HG02642 (cell line): ENCODE results near the gene NFKB1.
A peak's percentile ranks its signal among the peaks of the same experiment; 100 is the strongest.
"Not testable (repeated sequence)": the region's sequence is repeated elsewhere in the genome, so short reads cannot be mapped to it uniquely, and the experiment has no call there.

Source experiments
- ATAC-seq: cut with Tn5 transposase; IDR thresholded peaks from one replicate; pipeline ENCODE4 v1.9.1; 2021; ENCODE audit warnings: mild to moderate bottlenecking; ENCODE audit not compliant: unreplicated experiment, poor library complexity

The NFKB1 gene, protein sequence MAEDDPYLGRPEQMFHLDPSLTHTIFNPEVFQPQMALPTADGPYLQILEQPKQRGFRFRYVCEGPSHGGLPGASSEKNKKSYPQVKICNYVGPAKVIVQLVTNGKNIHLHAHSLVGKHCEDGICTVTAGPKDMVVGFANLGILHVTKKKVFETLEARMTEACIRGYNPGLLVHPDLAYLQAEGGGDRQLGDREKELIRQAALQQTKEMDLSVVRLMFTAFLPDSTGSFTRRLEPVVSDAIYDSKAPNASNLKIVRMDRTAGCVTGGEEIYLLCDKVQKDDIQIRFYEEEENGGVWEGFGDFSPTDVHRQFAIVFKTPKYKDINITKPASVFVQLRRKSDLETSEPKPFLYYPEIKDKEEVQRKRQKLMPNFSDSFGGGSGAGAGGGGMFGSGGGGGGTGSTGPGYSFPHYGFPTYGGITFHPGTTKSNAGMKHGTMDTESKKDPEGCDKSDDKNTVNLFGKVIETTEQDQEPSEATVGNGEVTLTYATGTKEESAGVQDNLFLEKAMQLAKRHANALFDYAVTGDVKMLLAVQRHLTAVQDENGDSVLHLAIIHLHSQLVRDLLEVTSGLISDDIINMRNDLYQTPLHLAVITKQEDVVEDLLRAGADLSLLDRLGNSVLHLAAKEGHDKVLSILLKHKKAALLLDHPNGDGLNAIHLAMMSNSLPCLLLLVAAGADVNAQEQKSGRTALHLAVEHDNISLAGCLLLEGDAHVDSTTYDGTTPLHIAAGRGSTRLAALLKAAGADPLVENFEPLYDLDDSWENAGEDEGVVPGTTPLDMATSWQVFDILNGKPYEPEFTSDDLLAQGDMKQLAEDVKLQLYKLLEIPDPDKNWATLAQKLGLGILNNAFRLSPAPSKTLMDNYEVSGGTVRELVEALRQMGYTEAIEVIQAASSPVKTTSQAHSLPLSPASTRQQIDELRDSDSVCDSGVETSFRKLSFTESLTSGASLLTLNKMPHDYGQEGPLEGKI

DNA sequence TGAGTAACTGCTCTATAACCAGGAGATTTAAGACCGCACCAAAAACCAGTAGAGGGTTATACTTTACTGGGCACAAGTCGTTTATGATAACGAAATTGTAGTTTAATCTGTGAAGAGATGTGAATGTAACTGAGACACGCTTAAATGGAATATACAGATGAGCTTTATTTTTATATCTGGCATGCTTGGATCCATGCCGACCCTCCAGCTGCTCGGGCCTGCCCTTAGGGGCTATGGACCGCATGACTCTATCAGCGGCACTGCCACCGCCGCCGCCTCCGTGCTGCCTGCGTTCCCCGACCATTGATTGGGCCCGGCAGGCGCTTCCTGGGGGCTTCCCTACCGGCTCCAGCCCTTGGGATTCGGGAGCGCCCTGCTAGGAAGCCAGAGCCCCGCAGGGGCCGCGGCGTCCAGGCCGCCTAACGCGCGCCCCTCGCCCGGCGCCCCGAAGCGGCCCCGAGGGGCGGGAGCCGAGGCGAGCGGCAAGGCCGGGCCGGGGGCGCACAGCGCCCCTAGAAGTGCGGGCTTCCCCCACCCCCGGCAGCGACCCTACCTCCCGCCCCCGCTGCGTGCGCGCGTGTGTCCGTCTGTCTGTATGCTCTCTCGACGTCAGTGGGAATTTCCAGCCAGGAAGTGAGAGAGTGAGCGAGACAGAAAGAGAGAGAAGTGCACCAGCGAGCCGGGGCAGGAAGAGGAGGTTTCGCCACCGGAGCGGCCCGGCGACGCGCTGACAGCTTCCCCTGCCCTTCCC is at the start of gene NFKB1:
TSS of gene NFKB1 (plus strand) at position 664 of the 751 bp plus-strand sequence. CDS start 24,160 bp downstream, outside the sequence.
- ATAC-seq: peak; percentile 76

DNA sequence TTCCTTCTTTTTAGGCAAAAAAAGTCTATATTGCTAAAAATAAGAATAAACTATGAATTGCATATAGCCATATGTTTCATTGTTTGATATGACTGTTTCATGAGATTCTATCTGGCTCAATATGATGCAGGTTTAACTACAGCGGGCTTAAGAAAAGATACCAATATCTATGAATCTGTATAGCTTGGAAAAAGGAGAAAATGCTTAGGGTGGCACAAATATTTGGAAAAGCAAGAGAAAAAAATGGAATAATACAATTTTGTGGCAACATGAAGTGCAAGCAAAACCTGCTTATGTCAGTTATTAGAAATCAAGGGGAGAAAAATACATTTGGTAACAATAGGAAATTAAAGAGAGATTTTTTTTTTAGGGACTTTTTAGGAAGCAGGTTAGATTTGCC is 48.3 kb upstream of the NFKB1 start:
- no peak for ATAC-seq

DNA sequence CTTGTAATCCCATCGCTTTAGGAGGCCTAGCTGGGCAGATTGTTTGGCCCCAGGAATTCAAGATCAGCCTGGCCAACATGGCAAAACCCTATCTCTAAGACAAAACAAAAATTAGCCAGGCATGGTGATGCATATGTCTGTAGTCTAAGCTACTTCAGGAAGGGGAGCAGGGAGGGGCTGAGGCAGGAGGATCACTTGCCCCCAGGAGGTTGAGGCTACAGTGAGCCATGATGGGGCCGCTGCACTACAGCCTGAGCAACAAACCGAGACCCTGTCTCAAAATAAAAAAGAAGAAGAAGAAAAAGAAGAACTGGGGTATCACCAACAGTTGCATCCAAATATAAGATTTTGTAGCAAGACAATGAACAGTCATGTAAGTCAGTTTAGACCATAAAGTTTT is 47.3 kb upstream of the NFKB1 start:
- ATAC-seq: no peak

DNA sequence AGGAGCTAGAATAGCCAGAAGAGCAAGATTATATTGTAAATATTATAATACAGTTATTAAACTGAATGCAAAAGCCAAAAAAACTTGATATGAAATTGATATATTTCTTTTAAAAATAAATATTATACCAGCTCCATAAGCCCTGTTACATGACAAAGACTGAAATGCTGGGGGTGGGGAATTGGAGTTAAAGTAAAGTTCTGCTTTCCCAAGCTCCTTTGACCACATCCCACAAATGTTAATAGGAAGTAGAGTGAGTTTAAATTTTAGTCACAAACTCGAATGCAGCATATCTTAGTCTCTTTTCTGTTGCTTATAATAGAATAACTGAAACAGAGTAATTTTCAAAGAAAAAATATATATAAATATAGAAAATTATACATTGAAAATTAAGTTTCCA is 46.9 kb upstream of the NFKB1 start:
- no peak for ATAC-seq

DNA sequence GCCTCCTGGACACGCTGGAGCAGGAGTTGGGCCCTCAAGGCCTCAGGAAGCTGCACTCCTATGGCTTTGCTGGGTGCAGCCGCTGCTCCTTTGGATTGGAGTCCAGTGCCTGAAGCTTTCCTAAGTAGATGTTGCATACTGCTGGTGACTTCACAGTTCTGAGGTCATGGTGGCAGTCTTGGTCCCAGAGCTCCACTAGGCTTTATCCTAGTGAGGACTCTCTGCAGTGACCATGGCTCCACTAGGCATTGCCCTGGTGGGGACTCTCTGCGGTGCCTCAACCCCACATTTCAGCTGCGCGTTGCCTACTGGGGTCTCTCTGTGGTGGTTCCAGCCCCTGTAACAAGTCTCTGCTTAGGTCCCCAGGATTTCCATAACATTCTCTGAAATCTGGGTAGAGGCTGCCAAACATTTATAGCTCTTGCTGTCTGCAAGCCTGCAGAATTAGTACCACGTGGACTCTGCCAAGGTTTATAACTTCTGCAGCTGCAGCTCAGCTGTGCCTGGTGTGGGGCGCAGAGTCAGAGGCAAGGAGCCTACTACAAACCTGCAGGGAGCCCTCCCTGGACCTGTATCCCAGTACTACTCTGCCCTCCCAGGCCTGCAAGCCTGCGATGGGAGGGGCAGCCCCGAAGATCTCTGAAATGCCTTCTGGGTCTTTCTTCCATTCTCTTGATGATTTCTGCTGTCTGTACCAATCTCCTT is 46.0 kb upstream of the NFKB1 start:
- ATAC-seq: no peak

DNA sequence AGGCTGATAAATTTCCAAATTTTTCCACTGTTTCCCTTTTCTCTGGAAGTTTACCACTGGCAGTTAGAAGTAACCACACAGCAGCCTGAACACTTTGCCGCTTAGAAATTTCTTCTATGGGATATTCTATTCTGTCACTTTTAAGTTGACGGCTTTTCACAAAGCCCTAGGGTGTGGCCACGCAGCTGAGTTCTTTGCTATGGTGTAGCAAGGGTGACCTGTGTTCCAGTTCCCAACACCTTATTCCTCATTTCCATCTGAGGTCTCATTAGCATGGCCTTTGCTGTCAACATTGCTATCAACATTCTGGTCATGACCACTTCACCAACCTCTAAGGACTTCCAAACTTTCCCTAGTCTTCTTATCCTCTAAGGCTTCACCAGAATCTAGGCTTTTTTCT is 45.4 kb upstream of the NFKB1 start:
- ATAC-seq: no peak

DNA sequence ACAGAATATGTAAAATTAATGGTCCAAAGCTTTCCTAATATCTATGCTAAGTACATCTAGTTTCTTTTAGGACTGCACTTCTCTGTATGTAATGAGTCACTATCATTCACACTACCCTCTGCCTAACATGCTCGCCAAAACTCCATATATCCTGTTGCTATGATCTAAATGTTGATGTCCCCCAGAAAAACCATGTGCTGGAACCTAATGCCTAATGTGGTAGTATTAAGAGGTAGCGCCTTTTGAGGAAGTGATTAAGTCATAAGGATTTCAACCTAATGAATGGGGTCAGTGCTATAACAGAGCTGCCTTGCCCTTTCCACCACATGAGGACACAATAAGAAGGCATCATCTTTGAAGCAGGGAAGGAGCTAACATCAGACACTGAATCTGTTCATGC is 34.9 kb upstream of the NFKB1 start:
- no peak for ATAC-seq

DNA sequence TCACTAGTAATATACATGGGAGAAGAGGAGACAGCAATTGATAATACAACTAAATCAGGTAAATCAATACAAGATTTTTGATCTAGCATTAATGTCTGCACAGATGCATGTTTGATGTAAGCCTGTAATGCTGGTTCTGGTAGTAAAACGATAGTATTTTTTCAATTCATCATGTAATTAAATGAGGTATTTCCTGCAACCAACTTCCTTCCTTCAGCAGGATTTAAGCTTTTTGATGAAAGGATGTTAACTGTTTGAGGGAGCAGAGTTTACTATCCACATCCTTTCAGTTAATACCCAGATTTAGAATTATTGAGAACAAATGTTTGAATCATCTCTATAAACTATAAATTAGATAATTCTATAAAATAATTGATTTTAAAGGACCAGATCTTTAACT is 31.4 kb upstream of the NFKB1 start:
- ATAC-seq: no peak

DNA sequence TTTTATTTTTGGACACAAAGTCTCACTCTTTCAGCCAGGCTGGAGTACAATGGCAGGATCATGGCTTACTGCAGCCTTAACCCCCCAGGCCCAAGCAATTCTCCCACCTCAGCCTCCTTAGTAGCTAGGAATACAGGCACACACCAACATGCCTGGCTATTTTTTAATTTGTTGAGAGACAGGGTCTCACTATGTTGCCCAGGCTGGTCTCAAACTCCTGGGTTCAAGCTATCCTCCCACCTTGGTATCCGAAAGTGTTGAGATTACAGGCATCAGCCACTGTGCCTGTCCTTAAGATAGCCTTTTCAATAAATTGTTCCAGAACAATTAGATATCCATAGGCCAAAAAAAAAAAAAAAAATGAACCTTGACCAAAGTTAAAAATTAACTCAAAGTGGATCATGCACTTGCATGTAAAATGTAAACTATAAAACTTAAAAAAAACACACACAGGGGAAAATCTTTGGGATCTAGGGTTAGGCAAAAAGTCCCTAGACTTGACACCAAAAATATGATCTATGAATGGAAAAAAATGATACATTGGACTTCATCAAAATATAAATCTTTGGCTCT is 28.6 kb upstream of the NFKB1 start:
- ATAC-seq: no peak

DNA sequence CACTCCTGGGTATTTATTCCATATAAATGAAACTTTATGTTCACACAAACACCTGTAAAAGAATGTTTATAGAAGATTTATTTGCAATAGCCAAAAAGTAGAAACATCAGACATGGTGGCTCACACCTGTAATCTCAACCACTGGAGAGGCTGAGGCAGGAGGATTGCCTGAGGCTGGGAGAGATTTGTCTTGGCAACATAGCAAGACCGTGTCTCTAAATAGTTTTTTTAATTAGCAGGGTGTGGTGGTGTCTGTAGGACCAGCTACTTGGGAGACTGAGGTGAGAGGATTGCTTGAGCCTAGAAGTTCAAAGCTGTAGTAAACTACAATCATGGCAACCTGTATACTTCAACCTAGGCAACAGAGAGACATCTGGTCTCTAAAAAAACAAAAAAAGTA is 27.7 kb upstream of the NFKB1 start:
- ATAC-seq: no peak

DNA sequence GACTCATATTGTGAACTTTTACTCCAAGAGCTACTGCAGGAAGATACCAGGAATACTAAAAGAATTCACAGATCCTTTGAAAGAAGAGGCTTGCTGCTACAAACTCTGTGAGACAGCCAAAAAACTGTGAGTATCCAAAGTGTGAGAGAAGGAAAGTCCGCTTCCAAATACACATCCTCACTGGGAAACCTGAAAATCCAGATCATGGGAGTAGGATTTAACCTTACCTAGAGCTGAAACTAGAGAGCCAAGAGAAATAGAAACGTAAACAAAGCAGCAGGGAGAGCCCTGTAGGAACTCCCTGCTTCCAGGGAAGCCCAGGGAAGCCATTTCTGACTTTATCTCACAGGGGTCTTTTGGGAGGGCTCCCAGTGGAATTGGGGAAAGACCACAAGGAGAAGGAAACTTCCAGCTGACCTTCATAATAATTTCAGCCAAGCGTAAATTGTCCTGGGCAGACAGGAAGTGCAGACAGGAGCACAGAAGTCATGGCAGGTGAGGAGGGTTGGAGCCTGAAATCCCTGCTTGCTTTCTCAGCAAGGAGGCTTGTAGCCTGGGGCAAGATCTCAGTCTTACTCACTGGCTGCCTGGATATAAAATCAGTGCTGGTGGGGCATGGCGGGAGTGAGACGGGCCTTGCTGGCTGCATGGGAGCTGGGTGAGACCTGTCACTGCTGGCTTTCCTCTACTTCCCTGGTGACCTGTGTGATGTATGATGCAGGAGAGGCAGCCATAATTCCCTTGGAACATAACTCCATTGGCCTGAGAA is 26.2 kb upstream of the NFKB1 start:
- ATAC-seq: no peak

DNA sequence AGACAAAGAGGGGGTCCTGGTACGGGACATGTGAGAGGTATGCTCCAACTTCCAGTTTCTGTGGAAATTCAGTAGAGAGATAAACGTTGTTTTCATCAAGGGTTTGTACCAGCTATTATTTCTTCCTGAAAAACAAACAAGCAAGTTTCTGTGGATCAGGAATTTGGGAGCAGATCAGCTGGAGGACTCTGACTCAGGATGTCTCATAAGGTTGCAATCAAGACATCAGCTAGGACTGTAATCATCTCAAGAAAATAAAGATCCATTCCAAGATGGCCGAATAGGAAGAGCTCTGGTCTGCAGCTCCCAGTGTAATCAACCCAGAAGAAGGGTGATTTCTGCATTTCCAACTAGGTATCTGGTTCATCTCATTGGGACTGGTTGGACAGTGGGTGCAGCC is 23.5 kb upstream of the NFKB1 start:
- no peak for ATAC-seq

DNA sequence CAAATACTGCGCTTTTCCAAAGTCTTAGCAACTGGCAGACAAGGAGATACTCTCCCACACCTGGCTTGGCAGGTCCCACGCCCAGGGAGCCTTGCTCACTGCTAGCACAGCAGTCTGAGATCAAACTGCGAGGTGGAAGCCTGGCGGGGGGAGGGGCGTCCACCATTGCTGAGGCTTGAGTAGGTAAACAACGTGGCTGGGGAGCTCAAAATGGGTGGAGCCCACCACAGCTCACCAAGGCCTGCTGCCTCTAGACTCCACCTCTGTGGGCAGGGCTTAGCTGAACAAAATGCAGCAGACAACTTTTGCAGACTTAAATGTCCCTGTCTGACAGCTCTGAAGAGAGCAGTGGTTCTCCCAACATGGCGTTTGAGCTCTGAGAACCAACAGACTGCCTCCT is 23.0 kb upstream of the NFKB1 start:
- no peak for ATAC-seq

DNA sequence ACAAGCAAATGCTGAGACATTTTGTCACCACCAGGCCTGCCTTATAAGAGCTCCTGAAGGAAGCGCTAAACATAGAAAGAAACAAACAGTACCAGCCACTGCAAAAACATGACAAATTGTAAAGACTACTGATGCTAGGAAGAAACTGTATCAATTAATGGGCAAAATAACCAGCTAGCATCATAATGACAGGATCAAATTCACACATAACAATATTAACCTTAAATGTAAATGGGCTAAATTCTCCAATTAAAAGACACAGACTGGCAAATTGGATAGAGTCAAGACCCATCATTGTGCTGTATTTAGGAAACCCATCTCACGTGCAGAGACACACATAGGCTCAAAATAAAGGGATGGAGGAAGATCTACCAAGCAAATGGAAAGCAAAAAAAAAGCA is 21.3 kb upstream of the NFKB1 start:
- ATAC-seq: not testable (repeated sequence)

DNA sequence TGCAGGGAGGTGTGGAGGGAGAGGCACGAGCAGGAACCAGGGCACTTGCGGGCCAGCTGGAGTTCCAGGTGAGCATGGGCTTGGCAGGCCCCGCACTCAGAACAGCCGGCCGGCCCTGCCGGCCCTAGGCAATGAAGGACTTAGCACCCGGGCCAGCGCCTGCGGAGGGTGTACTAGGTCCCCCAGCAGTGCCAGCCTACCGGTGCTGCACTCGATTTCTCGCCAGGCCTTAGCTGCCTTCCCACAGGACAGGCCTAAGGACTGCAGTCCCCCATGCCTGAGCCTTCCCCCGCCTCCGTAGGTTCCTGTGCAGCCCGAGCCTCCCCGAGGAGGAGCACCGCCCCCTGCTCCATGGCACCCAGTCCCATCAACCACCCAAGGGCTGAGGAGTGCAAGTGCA is 18.0 kb upstream of the NFKB1 start:
- ATAC-seq: no peak

DNA sequence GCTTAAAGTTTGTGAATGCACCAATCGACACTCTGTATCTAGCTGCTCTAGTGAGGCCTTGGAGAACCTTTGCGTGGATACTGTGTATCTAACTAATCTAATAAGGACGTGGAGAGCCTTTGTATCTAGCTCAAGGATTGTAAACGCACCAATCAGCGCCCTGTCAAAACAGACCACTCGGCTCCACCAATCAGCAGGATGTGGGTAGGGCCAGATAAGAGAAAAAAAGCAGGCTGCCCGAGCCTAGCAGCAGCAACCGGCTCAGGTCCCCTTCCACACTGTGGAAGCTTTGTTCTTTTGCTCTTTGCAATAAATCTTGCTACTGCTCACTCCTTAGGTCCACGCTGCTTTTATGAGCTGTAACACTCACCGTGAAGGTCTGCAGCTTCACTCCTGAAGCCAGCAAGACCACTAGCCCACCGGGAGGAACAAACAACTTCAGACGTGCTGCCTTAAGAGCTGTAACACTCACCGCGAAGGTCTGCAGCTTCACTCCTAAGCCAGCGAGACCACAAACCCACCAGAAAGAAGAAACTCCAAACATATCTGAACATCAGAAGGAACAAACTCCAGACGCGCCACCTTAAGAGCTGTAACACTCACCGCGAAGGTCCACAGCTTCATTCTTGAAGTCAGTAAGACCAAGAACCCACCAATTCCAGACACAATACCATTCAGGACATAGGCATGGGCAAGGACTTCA is 17.0 kb upstream of the NFKB1 start:
- ATAC-seq: not testable (repeated sequence)

DNA sequence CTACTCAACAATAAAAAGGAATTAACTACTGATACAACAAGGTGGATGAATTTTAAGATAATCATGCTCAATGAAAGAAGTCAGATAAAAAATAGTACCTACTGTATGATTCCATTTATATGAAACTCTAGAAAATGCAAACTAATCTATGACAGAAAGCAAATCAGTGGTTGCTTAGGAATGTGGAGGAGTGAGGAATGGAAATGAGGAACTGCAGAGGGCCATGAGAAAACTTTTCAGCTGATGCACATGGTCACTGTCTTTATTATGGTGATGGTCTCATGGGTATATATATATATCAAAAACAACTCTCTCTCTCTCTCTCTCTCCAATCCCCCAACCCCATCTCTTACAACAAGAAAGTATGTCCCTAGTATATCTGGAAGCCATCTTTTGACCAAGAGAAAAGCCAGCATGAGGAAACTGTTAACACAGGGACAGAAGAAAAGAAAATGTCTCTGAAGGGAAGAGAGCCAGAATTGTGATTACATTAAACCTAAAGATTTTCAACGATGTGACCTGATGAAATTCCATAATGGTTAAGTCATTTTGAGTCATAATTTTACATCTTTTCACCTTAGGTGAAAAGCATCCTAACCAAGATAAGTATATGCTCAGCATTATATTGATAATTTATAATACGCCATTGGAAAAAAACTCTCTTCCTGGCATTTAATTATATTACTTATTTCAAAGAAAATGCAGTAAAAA is 8.5 kb upstream of the NFKB1 start:
- no peak for ATAC-seq

DNA sequence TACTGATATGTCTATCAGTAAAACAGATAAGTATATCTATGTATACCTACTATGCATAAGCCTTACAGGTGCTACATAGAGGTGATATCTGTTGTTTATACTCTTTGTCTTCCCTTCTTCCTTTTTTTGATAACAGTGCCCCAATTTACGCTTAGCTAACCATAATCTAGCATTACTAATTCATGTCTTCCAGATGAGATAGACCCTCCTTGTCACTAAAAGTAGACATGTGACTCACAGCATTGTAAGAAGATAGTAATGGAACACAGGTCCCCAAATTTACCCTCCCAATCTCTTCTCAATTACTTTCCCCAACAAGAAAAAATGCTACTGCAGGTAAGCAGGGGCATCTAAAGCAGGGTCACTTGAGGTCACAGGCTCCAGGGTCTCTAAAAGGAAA is 7.9 kb upstream of the NFKB1 start:
- ATAC-seq: no peak
